Inferior parietal cortex (tissue), 1 donor: Measurements from ENCODE around the gene PCDHA3.
"Not testable (repeated sequence)": the region's sequence is repeated elsewhere in the genome, so short reads cannot be mapped to it uniquely, and the experiment has no call there.

Experiments
- DNase-seq: peaks from one replicate; pipeline ENCODE4 v3.0.0-alpha.2; 2016; ENCODE audit errors: extremely low spot score

The PCDHA3 gene

GRCh38 chr5:140821375-140822280 lies 20.8 kb downstream of the PCDHA3 start, which contains the start of gene PCDHA5:
Gene PCDHA5 (plus strand): TSS chr5:140821613.
- DNase-seq: peak; percentile 54

DNA sequence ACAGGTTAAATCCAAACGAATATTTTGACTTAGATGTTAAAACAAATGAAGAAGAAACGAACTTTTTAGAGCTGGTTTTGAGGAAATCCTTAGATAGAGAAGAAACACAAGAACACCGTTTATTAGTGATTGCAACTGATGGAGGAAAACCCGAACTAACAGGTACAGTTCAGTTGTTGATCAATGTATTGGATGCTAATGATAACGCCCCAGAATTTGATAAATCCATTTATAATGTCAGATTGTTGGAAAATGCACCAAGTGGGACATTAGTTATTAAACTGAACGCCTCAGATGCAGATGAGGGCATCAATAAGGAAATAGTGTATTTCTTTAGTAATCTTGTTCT lies 21.4 kb downstream of the PCDHA3 start:
- no peak for DNase-seq

DNA sequence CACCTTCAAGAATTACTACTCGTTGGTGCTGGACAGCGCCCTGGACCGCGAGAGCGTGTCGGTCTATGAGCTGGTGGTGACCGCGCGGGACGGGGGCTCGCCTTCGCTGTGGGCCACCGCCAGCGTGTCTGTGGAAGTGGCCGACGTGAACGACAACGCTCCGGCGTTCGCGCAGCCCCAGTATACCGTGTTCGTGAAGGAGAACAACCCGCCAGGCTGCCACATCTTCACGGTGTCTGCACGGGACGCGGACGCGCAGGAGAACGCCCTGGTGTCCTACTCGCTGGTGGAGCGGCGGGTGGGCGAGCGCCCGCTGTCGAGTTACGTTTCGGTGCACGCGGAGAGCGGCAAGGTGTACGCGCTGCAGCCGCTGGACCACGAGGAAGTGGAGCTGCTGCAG lies 22.1 kb downstream of the PCDHA3 start:
- not testable (repeated sequence) for DNase-seq

DNA sequence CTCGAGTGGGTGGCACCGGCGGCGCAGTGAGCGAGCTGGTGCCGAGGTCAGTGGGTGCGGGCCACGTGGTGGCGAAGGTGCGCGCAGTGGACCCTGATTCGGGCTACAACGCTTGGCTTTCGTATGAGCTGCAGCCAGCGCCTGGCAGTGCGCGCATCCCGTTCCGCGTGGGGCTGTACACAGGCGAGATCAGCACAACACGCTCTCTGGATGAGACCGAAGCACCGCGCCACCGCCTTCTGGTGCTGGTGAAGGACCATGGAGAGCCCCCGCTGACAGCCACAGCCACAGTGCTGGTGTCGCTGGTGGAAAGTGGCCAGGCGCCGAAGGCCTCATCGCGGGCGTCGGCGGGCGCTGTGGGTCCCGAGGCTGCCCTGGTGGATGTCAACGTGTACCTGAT lies 22.6 kb downstream of the PCDHA3 start:
- DNase-seq: no peak

DNA sequence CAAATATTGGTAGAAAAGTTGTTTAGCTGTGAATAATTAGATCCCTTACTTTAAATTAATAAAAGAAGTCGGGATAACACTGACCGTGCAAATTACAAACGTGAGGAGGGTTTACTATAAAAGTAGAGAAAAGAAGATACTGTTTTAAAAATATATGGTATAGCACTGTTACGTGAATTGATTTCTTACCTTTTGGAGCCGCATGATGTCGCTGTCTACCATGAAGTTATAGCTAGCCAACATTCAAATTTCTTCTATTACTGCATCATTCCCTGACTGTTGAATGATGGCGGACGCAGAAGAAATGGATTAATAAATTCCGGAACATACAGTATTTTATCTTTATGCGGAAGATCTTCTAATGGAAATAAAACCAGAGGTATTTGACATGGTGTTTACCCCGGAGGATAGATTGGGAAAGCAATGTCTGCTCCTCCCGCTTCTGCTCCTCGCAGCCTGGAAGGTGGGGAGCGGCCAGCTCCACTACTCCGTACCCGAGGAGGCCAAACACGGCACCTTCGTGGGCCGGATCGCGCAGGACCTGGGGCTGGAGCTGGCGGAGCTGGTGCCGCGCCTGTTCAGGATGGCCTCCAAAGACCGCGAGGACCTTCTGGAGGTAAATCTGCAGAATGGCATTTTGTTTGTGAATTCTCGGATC lies 27.0 kb downstream of the PCDHA3 start, which contains the start of gene PCDHA6:
Gene PCDHA6, plus strand, starts transcription at position 257 of the 658 bp plus-strand sequence. Its CDS starts 132 bp downstream, at position 389.
- DNase-seq: peak; percentile 15

DNA sequence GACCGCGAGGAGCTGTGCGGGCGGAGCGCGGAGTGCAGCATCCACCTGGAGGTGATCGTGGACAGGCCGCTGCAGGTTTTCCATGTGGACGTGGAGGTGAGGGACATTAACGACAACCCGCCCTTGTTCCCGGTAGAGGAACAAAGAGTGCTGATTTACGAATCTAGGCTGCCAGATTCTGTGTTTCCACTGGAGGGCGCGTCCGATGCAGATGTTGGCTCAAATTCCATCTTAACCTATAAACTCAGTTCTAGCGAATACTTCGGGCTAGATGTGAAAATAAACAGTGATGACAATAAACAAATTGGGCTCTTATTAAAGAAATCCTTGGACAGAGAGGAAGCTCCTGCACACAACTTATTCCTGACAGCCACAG lies 27.5 kb downstream of the PCDHA3 start:
- no peak for DNase-seq

DNA sequence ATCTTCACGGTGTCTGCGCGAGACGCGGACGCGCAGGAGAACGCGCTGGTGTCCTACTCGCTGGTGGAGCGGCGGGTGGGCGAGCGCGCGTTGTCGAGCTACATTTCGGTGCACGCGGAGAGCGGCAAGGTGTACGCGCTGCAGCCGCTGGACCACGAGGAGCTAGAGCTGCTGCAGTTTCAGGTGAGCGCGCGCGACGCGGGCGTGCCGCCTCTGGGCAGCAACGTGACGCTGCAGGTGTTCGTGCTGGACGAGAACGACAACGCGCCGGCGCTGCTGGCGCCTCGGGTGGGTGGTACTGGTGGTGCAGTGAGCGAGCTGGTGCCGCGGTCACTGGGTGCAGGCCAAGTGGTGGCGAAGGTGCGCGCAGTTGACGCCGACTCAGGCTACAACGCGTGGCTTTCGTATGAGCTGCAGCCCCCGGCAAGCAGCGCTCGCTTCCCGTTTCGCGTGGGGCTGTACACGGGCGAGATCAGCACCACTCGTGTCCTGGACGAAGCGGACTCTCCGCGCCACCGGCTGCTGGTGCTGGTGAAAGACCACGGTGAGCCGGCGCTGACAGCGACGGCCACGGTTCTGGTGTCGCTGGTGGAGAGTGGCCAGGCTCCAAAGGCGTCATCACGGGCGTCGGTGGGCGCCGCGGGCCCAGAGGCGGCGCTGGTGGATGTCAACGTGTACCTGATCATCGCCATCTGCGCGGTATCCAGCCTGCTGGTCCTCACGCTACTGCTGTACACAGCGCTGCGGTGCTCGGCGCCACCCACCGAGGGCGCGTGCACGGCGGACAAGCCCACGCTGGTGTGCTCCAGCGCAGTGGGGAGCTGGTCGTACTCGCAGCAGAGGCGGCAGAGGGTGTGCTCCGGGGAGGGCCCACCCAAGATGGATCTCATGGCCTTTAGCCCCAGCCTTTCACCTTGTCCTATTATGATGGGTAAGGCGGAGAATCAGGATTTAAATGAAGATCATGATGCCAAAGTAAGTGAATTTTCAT lies 28.9 kb downstream of the PCDHA3 start:
- not testable (repeated sequence) for DNase-seq

GRCh38 chr5:140833993-140834392 lies 33.1 kb downstream of the PCDHA3 start, which contains the start of gene PCDHA7:
Gene PCDHA7 (plus strand): TSS chr5:140834269. CDS start chr5:140834384, 115 bp downstream.
- DNase-seq: peak; percentile 30

DNA sequence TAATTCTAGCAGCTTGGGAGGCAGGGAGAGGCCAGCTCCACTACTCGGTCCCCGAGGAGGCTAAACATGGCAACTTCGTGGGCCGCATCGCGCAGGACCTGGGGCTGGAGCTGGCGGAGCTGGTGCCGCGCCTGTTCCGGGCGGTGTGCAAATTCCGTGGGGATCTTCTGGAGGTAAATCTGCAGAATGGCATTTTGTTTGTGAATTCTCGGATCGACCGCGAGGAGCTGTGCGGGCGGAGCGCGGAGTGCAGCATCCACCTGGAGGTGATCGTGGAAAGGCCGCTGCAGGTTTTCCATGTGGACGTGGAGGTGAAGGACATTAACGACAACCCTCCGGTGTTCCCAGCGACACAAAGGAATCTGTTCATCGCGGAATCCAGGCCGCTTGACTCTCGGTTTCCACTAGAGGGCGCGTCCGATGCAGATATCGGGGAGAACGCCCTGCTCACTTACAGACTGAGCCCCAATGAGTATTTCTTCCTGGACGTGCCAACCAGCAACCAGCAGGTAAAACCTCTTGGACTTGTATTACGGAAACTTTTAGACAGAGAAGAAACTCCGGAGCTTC lies 33.7 kb downstream of the PCDHA3 start:
- not testable (repeated sequence) for DNase-seq

GRCh38 chr5:140835622-140836510 lies 35.0 kb downstream of the PCDHA3 start:
- DNase-seq: no peak

DNA sequence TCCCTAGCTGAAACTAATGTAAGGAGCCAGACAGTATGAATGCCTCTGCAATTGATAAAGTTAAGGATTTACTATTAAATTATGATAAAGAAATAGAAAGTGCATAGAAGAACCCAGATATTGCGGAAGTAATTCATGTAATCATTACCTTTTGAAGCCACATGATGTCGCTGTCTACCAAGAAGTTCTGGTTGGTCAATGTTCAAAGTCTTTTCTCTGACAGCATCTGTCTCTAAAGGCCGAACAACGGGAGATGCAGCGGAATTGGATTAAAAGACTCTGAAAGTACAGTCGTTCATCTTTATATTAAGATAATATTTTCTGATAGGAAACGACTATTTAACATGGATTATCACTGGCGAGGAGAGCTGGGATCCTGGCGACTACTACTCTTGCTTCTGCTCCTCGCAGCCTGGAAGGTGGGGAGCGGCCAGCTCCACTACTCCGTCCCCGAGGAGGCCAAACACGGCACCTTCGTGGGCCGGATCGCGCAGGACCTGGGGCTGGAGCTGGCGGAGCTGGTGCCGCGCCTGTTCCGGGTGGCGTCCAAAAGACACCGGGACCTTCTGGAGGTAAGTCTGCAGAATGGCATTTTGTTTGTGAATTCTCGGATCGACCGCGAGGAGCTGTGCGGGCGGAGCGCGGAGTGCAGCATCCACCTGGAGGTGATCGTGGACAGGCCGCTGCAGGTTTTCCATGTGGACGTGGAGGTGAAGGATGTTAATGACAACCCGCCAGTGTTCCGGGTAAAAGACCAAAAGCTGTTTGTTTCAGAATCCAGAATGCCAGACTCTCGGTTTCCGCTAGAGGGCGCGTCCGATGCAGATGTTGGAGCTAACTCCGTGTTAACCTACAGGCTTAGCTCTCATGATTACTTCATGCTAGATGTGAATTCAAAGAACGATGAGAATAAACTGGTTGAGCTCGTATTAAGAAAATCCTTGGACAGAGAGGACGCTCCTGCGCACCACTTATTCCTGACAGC lies 40.4 kb downstream of the PCDHA3 start, which contains the start of gene PCDHA8:
Gene PCDHA8, plus strand, starts transcription at position 210 of the 985 bp plus-strand sequence. Its CDS starts 135 bp downstream, at position 345.
- DNase-seq: peak; percentile 64

- no peak for DNase-seq
Observed at GRCh38 chr5:140842798-140843733, 42.2 kb downstream of the PCDHA3 start.

DNA sequence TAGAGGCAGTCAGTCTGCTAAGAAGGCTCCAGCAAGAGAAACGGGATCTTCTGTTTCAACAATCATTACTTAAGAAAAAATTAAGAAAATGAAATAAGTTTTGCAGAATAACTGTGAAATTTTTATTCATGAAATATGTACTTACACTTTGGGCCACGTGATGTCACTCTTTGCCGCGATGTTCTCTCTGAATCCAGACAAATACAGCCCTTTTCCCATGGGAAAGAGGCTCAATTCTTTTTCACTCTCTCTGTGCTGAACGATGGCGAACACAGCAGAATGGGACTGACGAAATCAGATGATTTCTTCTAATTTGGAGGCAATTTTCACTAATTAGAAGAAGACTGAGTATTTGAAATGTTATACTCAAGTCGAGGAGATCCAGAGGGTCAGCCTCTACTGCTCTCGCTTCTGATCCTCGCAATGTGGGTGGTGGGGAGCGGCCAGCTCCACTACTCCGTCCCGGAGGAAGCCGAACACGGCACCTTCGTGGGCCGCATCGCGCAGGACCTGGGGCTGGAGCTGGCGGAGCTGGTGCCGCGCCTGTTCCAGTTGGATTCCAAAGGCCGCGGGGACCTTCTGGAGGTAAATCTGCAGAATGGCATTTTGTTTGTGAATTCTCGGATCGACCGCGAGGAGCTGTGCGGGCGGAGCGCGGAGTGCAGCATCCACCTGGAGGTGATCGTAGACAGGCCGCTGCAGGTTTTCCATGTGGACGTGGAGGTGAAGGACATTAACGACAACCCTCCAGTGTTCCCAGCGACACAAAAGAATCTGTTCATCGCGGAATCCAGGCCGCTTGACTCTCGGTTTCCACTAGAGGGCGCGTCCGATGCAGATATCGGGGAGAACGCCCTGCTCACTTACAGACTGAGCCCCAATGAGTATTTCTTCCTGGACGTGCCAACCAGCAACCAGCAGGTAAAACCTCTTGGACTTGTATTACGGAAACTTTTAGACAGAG lies 47.6 kb downstream of the PCDHA3 start, which contains the start of gene PCDHA9:
Gene PCDHA9, plus strand, starts transcription at position 244 of the 964 bp plus-strand sequence. Its CDS starts 114 bp downstream, at position 358.
- not testable (repeated sequence) for DNase-seq

- DNase-seq: not testable (repeated sequence)
Observed at GRCh38 chr5:140849831-140850634, 49.2 kb downstream of the PCDHA3 start.
